ENCODE data around the gene GOSR1.
"Not testable (repeated sequence)": the region's sequence is repeated elsewhere in the genome, so short reads cannot be mapped to it uniquely, and the experiment has no call there.

Gene GOSR1

DNA sequence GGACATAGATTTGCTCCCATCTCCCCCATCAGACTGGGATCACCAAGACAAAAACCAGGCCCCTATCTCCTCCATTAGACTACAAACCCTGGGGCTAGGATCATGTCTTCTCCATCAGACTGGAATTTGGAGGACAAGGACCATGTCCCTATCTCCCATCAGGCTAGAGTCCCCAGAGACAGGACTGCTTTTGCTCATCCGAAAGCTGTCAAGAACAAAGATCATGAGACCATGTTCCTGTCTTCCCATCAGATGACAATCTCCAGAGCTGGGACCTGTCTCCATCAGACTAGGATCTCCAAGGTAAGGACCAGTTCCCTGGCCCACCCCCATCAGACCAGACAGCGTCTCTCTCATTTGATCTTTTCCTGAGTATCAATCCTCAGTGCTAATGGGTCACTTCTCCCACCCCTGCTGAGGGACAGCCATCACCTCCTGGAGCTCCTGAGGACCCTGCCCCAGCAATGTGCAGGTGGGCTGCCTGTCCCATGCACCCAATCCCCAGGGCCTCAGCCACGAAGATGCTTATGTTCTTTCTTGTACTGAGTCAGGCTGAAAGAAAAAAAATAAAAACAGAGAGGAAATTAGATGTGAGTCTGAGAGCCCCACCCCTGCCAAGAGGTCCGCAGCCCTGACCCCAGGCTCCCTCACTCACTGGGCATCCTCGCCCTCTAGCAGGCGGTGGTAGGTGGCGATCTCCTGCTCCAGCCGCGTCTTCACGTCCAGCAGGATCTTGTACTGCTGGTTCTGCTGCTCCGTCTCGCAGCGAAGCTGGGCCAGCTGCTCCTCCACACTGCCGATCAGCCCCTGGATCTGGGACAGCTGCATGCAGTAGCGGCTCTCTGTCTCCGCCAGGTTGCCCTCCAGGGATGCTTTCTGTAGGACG is 90.3 kb downstream of the GOSR1 start:
- DNase-seq, result no peak
- TF ChIP-seq POLR2A (IDR thresholded peaks at IDR 0.05; ENCODE audit: low read length) (no peak), GATA1 (IDR thresholded peaks at IDR 0.05; ENCODE audit: low read depth, low read length) (no peak)

DNA sequence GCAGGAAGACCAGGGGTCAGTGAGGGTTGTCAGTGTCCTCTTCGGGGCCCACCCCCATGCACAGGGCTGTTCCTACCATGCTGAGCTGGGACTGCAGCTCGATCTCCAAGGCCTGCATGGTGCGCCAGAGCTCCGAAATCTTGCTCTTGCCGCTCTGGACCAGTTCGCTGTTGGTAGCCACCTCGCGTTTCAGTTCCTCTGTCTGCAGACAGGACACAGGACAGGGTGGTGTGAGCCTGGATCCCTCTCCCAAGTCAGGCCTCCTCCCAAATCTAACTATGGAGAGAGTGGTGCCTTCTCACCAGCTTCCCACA is 90.9 kb downstream of the GOSR1 start:
- TF ChIP-seq POLR2A (IDR thresholded peaks at IDR 0.05; ENCODE audit: low read length) (no peak), GATA1 (IDR thresholded peaks at IDR 0.05; ENCODE audit: low read depth, low read length) (no peak)
- no peak for DNase-seq

DNA sequence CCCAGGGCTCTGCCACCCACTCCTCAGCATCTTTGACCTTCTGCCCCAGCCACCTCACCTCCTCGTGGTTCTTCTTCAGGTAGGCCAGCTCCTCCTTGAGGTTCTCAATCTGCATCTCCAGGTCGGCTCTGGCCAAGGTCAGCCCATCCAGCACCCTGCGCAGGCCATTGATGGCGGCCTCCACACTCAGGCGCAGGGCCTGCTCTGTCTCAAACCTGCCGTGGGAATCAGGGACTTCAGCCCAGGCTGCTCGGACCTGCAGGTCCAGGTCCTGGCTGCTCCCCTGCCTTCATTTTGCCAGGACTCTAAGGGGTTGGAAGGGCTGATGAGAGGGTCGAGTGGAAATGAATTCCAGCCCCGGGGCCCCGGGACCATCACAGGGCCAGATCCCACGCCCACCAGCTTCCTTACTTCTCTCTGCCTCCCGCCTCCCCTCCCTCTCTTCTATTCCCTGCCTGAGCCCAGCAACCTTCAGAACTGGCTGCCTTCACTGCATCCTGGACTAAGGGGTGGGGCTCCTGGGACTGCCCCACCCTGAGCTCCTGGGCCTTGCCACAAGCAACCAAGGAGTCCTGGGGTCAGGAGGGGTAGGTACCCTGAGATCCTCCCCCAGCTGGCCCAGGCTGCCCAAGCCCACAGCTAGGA is 92.4 kb downstream of the GOSR1 start:
- DNase-seq, result not testable (repeated sequence)

DNA sequence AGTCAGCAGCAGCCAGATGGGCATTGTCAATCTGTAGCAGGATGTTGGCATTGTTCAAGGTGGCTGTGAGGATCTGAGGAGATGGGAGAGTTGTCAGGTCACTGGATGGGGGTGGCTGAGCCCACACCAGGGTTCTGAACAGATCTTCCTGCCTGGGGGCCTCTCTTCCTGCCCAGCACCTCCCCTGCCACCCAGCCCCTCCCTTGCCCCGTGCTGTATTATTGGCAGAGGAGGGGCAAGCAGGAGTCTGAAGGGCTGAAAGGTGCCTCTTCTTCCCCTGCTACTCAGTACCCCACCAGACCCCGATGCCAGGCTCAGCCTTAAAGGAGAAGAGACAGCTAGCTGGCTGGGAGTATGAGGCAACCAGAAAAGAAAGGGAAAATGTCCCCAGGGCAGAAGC is 93.0 kb downstream of the GOSR1 start:
- TF ChIP-seq POLR2A (IDR thresholded peaks at IDR 0.05; ENCODE audit: low read length) (no peak), GATA1 (IDR thresholded peaks at IDR 0.05; ENCODE audit: low read depth, low read length) (no peak)
- no peak for DNase-seq

DNA sequence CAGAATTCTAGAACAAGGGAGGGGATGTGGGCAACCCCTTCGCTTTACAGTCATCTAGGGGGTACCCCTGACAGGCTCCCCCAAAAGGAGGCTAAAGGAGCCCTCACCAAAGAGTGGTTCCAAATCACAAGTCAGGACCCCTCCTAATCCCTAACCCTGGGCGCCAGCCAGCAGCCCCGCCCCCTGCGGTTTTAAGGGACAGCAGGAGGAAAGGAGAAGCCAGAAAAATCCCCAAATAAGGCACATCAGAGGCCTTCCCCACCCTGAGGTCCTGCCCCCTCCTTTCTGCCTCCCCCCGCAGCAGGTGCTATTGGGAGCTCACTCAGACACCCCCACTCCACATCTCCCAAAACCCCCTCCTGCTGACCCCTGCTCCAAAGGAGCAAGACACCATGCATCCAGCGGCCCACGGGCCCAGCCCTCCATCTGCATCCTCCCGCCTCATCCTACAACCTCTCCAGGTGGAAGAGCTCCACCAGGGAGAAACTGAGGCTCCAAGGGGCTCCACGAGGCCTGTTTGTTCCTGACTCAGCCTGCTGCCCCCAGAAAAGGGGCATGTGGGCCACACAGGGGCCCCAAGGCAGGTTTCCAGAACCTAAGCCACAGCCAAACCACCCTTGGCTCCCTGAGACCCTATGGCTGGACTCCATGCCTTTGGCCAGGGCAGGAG is 93.5 kb downstream of the GOSR1 start:
- no peak for DNase-seq
- TF ChIP-seq POLR2A (IDR thresholded peaks at IDR 0.05; ENCODE audit: low read length) (no peak), GATA1 (IDR thresholded peaks at IDR 0.05; ENCODE audit: low read depth, low read length) (no peak)

DNA sequence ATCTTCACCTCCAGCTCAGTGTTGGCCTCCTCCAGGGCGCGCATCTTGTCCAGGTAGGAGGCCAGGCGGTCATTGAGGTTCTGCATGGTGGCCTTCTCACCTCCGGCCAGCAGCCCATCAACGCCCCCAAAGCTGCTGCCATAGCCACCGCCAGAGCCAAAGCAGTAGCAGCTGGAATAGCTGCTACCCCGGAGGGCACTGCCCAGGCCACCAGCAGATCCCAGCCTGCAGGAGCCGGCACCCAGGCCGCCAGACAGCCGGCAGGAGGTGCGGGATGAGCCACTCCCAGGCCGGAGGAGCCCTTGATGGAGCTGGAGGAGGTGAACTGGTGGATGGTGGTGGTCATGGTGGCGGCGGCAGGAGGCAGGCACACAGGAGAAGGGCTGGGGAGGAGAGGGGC is 94.2 kb downstream of the GOSR1 start:
- not testable (repeated sequence) for DNase-seq

DNA sequence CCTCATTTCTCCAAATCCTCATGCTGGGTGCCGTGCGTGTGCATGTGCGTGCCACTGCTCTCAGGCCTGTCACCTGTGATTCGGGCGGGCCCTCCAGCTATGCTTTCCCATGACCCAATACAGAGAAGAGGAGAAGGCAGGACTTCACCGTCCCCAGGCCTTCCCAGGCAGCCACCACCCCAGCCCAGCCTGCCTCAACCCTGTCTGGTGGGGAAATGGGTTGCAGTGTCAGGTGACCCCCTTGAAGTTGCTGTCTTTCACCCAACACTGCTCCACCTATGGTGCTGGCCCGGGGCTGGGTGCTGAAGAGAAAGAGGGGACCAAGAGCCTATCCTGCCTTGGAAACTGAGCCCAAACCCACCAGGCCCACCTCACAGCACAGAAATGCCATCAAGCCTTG is 94.7 kb downstream of the GOSR1 start:
- TF ChIP-seq POLR2A (IDR thresholded peaks at IDR 0.05; ENCODE audit: low read length) (no peak), GATA1 (IDR thresholded peaks at IDR 0.05; ENCODE audit: low read depth, low read length) (no peak)
- no peak for DNase-seq

DNA sequence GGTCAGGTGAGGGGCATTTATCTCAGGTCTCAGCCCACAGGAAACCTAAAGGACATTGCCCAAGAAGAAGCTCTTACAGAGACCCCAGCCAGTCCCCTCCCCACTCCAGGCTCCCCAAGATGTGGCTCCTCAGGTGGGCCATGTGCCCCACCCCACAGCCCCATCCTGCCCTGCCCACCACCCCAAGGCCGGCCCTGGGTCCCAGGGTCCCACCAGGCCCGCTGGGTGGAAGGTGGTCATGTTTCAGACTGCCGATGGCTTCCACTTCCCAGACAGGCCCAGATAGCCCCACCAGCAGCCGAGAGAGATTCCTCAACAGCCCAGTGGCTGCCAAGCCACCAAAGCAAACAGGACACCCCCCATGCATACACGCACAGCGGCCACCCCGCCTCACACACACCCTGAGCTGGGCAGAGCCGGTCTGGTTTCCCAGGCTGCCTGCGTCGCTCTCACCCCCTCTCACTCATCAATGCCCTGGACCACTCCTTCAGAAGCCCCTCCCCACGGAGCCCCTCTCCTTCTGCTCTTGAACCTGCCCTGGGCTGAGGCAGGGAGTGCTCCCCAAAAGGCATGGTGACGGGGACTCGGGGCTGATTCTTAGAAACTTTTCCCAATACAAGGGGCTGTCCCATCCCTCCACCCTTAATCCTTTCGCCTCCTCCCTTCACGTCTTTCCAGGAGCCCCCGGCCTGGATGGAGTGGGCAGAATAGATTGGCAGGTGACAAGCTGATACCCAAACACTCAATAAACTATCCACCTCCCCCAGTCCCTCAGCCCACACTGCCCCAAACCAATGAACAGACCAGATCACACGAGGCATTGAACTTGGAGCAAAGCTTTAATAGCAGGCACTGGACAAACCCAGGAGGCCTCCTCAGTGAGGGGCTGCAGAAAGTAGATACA is 95.7 kb downstream of the GOSR1 start:
- DNase-seq, result not testable (repeated sequence)

DNA sequence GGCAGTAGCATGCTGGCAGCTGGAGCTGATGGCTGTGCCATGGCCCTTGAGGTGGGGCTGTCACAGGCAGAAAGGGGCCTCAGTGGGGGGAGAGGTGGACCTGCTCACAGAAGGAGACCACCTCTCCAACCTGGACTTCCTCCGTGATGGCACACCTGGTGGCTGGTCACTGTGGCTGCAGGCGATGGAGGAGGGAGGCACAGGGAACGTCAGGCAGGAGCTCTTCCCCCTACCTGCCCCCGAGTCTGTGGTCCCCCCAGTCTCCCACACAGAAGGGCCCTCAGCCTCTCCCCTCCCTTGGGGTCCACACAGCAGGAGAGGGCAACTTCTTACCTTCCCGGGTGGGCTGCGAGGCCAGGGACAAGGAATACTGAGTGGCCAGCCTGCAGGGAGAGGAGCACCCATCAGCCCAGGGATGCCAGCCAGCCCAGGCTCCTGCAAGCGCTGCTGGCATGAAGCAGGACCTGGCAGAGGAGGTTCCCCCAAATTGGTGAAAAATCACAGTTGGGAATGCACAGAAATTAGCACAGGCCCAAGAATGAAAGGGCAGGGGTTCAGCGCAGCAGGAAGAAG is 96.5 kb downstream of the GOSR1 start:
- TF ChIP-seq GATA1 (IDR thresholded peaks at IDR 0.05; ENCODE audit: low read depth, low read length) (no peak), POLR2A (IDR thresholded peaks at IDR 0.05; ENCODE audit: low read length) (no peak)
- no peak for DNase-seq

DNA sequence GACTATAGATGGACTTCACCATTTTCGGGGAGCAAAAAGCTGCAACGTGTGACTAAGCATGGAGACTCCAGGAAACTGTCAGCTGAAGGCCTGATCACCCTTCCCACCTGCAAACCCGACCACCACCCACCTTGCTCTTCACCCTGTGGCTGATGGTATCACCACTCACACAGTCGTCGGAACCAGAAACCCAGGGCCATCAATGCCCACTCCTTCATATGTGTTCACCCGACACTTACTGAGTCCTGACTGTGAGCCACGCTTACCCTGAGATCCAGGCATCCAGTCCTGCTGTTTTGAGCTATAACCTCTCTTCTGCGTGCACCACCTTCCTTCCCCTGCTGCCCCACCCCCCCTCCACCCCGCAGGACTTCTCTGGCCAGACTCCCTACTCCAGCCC is 97.1 kb downstream of the GOSR1 start:
- not testable (repeated sequence) for DNase-seq

DNA sequence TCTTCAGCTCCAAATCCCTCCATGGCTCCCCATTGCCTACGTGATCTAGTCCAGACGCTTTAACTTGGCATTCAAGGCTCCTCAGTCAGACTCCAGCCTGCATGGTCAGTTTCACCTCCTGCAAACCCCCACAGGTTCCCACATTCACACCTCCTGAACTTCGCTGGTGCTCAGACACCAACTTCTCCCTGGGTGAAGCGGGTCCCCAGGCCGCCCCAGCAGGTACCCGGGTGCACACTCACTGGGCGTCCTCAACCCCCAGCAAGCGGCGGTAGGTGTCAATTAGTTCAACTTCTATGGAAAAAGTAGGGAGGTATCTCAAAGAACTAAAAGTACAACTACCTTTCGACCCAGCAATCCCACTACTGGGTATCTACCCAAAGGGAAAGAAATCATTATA is 97.6 kb downstream of the GOSR1 start:
- not testable (repeated sequence) for DNase-seq

DNA sequence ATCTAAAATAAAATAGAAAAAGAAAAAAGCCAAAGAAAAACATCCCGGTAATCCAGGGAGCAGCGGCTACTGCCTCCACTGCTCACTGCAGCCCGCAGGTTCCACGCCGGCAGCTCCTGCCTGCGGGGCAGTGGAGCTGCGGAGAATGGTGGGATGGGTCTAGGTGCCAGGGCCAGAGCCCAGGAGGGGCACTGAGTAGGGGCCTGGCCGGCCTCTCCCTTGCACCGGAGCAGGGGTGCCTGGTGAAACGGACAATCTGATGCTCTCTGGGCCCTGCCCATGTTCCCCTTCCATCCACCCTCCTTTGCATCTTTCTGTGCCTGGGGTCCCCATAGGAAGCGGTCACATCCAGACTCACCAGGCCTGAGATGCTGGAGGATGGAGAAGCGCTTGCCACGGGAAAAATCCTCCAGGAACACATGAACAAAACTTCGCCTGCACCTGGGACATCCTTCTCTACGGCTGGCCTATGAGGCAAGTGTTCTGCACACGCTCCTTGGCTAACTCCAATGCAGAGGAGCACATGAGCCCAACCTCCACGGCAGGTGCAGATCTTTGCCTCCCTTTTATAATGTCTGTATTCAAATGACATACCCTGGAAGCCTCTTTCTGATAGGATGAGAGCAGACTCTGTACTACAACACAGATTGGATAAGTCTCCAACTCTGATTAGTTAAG is 98.6 kb downstream of the GOSR1 start:
- DNase-seq, result not testable (repeated sequence)

DNA sequence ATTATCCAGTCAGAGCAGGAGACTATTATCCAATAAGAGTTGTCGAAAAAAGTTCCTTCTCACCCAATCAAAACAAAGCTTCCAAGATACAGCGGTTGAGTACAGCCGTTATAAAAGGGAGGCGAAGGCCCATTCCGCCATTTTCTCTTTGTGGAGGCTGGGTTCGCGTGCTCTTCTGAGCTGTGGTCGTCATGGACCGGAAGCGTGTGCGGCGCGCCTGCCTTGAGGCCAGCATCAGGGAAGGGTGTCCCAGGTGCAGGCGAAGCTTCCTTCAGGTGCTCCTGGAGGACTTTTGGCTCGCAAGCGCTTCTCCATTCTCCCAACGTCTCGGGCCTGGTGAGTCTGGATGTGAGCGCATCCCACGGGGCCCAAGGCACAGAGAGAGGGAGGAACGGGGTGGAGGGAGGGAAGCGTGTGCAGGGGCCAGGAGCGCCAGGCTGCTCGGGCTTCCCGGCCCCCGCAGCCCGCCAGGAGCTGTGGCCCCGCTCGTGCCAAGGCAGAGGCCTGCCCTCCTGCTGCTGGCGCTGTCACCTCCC is 99.2 kb downstream of the GOSR1 start:
- TF ChIP-seq GATA1 (IDR thresholded peaks at IDR 0.05; ENCODE audit: low read depth, low read length), result no peak
- TF ChIP-seq POLR2A (IDR thresholded peaks at IDR 0.05; ENCODE audit: low read length), result no peak
- DNase-seq, result no peak
